GM19438 (cell line): Measurements from ENCODE around the gene CORO6.

Source experiments
- ATAC-seq: cut with Tn5 transposase; IDR thresholded peaks from one replicate; pipeline ENCODE4 v1.9.1; 2021; ENCODE audit warnings: low read depth; ENCODE audit not compliant: unreplicated experiment

CORO6 gene

DNA sequence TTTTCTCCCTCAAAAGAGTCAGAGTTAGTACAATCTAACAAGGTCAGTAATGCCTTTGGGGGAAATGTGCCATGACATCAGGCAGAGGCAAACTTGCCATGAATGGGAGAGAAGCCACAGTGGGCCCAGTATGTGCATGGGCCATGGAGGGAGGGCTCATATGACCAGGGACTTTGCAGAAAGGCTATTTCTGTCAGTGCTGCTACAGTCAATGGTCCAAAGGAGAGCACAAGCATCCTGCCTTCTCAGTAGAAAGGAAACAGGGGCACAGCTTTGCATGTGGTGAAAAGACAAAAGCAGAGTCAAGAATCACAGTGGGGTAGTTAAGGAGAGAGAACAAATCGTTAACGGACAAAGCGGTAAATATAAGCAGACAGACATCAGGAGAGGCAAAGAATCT is 11.2 kb upstream of the CORO6 start:
- no peak for ATAC-seq

DNA sequence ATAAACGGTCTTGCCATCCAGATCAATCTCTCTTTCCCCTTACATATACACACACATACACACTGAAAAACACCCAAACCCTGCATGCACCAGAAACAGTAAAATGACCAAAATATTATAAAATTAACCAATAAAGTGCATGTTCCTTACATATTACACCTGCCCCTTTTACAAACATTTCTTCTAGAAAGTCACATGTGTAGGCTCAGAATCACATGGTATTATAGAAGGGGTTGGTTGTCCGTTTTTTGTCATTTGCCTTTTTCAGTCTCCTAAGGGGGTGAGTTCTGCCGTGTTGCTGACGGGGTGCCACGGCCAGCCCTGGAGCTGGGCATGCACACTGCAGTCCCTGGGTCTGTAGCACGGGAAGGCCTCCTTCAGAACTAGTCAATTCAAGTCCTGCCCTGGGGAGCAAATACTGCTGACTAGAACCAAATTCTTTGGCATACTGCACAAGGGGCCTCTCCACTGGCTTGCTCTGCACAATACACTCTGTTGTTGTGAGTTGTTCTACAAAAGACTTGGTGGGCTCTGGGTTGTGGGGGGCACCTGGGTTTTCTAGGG is 8.0 kb upstream of the CORO6 start:
- no peak for ATAC-seq

DNA sequence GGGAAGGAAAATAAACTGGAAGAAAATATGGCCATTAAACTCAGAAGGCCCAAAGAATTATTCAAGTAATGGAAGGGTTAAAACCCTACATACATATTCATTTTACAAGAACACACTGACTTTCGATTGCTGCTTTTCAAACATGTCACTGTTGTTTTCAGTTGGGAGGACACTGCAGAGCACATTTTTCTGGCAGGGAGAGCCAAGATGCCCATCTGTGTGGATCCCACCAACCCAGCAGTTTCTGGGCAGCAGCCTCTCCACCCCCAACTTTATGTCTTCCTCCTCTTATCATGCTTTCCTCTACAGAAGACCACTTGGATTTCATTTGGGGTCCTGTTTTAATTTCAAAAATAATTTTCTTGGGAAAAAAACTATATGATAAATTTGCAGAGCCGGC is 7.1 kb upstream of the CORO6 start:
- no peak for ATAC-seq

DNA sequence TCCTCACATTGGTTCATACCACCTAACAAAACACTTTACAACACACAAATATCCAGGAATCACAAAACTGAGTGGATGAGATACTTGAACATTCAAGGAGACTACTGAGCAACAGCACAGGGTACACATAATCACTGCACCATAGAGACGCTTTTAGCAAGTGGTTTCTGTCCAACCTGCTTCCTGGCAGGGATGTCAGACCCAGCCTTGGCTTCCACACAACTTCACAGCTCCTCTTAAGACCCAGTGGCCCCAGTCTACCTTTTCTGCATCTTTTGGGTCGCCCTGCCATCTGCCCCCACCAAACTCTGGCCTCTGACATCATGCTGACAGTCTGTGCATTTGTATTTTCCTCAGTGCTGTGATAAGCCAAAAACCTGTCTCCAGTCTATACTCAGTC is 5.9 kb upstream of the CORO6 start:
- ATAC-seq: no peak

DNA sequence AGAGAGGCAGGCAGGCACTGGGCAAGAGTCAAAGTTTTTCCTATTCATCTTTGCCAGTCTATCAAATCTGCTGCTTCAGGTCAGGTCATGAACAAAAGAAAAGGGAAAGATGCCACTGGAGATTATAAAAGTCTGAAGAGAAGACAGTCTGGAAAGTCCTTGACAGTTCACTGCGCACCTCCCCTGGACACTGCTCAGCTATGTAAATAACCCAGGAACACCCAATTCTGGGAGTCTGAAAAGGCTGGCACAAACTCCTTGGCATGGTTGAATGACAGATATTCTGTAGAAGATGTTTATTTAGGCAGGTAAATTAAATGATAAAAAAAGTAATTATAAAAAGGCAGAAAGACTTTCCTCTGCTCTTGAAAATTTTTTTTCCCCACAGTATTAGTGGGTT is 5.2 kb upstream of the CORO6 start:
- ATAC-seq: no peak

DNA sequence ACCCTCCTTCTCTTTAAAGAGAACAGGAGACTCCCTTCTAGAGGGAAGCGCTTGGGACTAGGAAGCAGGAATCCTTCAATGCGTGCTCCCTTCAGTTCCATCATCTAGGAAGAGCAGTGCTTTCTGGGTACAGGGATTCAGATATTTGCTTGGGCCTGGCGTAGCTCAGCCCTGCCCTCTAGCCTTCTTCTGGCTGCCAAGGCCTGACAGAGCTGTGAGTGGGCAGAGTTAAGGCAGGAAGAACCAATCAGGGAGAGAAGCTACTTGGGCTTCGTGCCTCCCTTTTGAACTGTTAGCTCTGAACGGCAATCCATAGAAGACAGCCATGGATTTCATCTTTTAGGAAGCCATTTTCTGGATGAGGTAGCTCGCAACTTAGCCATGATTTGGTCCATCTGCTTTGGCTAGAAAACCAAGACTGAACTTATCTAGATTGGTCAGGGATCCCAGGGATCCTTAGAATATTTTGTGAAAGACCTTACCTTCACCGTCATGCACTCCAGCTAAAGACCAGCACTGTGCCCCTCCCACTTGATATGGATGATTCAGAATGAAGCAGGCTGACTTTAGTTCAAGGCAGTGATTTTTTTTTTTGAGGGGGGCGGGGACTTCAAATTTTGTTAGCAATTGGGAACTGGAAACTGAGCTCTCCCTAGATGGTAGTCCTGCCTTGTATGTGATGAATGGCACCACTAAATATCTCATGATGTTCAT is 2.5 kb upstream of the CORO6 start:
- no peak for ATAC-seq

DNA sequence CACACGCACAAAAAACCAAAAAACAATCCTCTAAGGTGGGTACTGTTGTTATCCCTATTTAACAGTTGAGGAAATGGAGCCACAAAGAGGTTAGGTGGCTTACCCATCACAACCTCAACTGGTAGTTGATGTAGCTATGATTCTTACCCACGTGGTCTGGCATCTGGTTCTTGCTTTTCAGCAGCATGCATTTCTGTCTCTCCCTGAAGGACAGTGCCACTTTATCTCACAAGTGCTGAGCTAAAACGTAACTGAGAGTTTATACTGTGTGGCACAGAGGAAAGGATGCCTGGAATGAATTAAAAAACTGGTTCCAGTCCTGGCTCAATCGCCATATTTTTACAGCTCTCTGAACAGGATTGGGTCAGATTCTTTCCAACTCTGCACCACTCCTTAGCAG is 1.9 kb upstream of the CORO6 start:
- ATAC-seq: no peak

DNA sequence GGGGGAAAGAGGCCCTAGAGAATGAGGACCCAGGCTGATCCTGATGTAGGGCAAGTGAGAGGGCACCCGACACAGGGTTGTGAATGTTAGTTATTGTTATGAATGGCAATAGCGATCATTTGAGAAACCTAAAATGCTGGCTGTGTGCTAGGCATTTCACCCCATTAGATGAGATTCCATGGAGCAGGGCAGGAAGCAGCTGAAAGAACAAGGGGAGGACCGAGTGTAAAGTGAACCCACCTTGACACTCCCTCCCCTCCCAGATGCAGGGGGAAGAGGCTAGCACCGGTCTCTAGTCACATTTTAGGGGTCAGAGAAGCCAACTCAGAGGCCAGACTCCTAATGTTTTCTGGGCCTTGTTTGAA is 553 bp upstream of the CORO6 start:
- no peak for ATAC-seq

DNA sequence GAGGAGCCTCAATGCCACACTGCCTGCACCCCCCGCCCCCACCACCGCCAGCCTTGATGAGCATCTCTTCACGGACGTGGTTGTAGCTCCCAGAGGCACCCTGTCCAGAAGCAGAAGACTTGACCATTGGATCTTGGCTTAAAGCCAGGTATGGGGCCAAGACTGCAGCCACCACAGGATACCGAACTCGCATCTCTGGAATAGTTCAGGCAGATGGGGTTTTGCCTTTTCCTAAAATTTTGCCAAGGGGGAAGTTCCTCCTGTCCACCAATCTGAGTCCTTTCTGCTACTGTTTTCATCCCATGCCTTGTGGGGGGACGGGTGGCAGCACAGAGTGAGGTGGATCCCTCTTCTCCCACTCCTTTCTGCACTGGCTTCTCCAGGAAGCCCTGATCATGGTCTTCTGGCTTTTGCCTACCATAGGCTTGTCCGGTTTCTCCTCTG is 939 bp downstream of the CORO6 start:
- ATAC-seq: no peak

DNA sequence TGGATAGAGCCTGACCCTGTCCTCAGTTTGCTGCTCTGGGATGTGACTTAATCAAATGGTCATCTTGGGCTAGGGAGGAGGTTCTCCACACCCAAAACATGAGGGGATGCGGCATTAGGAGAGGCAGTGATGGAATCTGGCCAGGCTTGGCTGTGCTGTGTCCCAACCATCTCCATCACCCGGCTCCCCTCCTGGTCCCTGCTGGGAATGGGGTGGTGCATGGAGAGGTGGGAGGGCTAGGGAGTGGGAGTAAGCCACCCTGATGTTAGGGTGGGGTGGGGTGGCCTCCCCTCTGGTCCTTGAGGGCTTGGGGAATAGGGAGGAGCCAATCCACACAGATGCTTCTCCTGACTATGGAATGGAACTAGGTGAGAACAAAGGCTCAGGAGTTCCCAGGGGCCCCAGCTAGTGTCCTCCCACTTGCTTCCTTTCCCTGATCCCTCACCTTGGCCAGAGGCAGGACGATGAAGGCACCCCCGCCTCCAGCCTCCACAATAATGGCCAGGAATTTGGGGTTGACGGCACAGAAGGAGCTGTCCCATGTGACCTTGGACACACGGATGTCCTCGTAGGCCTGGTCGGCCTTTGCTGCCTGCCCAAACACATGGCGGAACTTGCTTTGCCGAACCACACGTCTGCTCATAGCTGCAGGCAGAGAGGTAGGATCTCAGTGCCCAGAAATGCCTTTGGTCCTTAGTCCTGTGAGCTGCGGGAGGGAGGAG is 1.8 kb downstream of the CORO6 start:
- no peak for ATAC-seq

DNA sequence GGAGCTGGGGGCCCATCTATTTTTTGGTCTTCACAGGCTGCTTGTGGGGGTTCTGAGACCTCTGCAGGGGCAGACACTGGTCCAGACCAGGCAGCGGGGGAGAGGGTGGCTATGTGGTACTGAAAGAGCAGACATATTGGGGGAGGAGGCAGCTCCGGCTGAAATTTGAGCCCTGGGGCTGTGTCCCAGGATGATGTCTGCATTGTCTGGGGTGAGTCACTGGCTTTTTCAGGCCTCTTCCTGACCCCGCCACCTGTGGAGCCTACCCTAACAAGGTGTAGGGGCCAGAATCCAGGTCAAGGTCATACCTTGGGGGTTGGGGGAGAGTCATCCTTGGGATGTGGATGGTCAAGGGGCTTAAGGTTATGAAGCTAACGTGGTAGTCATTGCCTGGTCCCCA is 2.4 kb downstream of the CORO6 start:
- ATAC-seq: no peak

DNA sequence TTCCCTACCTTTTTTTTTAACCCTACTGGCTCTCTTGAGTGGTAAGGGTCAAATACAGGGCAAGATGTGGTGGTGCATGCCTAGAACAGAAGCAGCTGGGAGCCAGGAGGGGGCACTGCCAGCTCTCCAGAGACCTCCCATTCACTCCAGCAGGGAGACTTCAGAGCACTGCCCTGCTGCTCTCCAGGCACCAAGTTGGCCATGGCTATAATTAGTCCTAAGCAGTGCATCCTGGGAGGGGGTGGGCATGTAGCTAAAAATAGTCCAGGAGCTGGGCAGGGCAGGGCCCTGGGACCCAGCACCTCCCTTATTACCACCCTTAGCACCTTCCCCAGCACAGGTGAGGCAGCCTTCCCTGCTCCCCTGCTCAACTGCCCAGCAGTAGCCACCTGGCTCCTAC is 3.5 kb downstream of the CORO6 start:
- ATAC-seq: no peak

DNA sequence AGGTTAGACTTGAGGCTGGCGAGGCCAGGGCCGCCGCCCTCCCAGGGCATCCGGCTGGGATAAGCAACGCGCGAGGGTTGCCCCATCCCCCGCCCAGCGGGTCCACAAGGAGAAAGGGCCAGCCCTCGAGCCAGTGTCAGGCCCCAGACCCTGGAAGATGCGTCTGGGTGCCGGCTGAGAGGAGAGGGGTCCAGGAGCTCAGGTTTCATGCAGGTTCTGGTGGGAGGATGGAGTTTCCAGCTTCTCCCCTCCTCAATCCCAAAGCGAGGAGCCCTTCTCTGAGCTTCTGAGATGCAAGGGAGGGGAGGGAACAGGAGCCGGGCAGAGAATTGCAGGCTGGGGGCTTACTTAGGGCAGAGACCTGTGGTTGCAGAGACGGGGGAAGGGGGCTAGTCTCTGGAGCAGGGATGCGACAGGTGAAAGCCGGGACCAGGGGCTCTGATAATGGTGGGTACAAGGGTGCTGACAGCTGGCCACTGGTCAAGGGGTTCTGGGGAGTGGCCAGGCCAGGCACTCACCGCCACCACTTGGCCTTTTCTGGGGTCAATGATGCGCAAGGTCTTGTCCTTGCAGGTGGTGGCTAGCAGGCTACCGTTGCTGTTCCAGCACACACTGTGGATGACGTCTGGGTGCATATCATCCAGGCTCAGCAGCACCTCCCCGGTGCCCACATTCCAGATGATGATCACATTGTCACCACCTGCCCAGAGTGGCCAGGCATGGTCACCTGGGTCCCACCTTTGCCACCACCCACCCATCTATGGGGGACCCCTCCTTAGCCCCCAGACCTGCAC is 4.2 kb downstream of the CORO6 start:
- no peak for ATAC-seq

DNA sequence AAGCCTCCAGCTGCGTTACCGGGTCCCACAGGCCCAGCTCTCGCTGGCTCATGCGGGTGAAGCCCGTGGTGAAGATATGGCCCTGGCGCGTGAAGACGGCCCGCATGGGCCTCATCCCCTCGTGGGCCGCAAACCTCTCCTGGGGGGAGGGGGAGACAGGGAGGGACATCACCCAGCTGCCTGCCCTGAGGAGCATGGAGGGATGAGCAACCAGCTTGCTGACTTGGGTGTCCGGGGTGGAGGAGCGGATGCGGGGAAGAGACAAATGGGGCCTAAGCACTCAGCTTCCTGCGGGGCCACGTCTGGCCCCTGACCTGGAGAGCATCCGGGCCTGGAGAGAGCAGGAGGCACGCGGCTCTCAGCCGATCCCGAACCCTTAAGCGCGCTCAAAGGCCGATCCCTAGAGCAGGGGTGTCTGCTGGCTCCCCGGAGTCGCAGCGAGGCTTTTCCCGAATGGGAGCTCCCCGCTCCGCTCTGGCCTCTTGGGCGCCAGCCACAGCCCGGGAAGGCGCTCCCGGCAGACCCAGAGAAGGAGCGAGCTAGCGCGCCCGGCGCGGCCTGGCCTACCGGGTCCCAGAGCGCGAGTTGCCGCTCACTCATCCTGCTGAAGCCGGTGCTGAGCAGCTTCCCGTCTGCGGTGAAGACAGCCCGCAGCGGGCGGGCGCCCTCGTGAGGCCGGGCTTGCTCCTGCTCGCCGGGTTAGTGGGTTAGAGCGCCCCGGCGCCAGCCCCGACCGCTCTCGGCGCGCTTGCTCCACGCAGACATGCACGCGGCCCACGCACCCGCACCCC is 5.0 kb downstream of the CORO6 start:
- ATAC-seq: no peak

DNA sequence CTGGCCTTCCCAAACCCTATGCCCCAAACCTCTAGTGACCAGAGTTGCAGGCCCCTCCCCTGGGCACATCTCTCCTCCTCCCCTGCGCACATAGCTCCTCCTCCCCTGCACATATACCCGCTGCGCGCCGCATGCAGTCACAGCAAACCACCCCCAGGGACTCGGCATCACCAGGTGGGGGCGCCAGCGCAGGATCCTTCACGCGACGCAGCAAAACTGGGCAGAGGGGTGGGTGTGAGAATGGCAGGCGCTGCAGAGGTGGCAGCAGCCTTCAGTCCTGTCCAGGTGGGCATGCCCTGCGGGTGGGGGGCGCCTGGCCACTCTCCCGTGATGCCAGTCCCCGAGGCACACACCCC is 5.6 kb downstream of the CORO6 start:
- no peak for ATAC-seq

DNA sequence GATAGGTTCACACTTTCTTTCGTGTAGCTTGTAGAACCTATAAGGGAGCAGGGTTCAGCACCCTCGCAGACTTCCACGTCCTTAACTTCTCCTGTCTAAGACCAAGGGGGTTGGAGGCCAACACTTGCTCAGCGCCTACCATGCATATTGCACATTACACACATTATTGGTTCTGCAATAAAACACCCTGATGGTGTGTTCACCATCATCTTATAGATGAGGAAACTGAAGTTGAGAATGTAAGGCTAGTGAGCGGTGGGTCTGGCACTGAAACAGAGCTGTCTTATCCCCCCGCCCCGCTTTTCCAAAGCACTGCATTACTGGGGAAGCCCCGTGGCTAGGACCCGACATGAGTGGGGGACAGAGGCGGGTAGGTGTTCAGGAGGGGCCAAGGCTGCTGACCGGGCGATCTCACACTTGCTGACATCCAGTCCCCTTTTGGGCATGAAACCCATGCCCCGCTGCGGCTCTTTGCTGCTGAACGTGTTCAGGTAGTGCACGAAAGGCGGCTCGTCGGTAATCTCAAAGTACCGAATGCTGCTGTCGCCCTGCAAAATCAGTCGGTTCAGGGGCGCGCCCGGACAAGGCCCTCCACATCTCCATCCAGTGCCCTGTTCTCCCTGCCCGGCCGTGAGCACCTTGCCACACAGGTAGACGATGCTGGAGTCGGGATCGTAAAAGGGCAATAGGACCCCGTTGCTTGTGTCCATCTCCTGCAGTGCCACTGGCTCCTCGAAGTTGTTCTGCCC is 6.2 kb downstream of the CORO6 start:
- ATAC-seq: no peak

DNA sequence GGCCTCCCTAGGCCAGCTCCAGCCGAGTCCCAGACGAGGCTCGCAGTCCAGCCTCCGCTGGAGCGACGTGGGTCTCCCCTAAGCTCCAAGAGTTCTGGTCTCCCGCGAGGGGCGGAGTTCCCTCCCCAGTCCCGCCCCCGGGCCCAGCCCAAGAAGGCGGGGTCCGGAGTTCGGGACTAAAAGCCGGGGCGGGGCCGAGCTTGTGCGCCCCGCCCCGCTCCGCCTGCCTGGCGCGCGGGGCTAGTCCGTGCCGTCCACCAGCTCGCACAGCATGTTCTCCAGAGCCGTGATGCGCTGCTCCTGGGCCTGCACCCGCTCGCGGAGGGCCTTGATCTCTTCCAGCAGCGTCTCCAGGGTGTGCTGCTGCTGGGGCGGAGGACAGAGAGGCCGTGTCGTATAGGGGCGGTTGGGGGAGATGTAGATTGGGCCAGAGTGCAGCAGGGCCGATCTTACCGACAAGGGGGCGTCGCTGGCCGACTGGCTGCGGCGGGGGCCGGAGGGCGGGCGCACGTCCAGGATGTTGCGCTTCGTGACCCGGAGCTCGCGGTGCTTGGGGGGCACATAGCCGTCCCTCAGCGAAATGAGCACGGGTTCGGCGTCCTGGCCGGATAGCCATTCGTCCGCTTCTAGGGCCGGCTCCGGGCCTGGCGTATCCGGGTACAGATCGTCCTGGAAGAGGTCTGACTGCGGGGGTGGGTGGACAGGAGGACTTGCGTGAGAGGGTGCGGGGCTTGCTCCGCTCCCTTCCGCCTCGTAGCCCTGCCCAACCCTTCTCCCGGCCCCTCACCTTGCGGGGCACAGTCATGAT is 7.0 kb downstream of the CORO6 start:
- ATAC-seq: peak; percentile 46

DNA sequence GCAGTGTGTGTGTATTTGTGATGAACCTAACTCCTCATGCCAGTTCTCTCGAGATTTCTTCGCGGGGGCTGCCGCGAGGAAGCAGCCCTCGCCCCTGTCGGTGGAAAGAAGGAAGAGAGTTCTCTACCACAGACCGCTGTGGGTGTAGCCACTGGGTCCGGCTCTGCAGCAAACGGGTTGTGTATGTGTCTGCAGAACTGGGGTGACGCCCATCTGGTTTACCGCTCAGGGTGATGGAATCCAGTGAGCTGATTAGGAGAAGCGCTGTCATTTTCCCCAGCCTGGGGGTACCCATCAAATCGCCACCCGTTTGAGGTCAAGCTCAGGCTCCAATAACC is 7.7 kb downstream of the CORO6 start:
- no peak for ATAC-seq

DNA sequence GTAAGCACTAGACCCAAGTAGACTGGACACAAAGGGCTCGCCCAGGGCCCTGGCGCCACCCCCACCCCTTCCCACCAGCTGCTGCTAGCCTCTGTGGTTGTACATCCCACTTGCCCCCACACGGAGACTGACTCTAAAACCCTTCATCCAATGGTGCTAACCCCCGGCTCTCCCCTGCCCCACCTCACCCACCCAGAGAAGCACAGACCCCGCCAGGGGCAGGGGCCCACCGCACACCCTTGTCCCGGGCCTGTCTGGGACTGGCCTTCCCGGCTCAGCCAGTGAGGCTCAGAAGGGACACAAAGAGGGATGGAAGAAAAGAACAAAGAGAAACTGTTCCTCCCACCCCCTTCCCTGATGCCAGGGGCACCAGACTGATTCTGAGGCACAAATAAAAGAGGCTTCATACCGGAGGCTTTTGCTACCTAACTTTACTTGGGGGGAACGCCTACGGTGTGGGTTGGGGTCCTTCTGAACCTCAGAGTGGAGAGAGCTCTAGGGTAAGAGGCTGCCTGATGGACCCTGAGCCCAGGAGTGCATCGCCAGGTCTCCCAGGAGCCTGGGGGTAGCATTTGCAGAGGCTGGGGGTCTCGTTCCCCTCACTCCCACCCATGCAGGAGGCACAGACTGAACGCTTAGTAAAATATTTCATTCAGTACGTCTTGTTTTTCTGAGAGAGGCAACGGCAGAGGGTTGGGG is 8.2 kb downstream of the CORO6 start:
- ATAC-seq: no peak
